Peyer's patch (tissue), 4 donors: Measurements from ENCODE around the gene PRRC2B.

Experiments used
- POLR2A ChIP-seq, 2 donors: fragments of 450-650 bp; IDR thresholded peaks; one replicate each; pipeline ENCODE4 v1.5.1; 2017; ENCODE audit warnings: antibody characterized with exemption in 2 of 2, mild to moderate bottlenecking in 2 of 2, moderate library complexity in 2 of 2
- TF ChIP-seq, protein P1 (sequence below), 6 experiments: fragments of 450-650 bp in 4 of 6; fragments of 200-600 bp in 2 of 6; sonication (generic) in 1 of 6; IDR thresholded peaks; one replicate each; pipeline ENCODE4 v1.5.1; 2017 to 2019; ENCODE audit warnings: antibody characterized with exemption in 6 of 6, mild to moderate bottlenecking in 3 of 6, moderate library complexity in 1 of 6

DNA sequence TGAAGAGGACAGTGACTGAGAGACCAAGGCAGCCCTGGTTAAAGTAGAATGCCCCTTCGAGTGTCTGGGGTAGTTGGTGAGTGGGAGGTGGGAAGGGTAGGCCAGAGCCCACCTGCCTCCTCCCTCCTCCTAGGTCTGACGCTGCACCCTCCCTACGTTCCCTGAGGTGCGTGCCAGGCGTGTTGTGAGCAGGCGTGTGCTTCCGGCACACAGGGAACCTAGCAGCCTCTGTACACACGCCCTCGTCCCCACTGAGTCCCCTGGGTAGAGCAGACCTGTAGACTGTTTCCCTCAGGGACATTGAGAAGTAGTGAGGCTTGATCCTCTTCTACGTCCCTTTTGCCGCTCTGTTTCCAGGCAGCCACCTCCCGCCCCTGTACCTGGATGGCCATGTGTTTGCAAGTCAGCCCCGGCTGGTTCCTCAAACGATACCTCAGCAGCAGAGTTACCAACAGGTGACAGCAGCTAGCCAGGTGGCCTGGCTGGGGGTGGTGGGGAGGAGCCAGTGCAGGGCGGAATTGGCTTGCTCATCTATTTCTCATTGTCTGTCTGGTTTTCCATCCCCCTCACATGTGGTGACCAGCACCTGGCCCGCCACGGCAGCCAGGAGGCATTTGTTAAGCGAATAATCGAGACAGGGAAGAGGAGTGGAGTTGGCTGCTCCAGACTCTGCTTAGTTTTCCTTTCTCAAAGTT, 92.0 kb downstream of the PRRC2B start:
- TF ChIP-seq, protein P1, sequence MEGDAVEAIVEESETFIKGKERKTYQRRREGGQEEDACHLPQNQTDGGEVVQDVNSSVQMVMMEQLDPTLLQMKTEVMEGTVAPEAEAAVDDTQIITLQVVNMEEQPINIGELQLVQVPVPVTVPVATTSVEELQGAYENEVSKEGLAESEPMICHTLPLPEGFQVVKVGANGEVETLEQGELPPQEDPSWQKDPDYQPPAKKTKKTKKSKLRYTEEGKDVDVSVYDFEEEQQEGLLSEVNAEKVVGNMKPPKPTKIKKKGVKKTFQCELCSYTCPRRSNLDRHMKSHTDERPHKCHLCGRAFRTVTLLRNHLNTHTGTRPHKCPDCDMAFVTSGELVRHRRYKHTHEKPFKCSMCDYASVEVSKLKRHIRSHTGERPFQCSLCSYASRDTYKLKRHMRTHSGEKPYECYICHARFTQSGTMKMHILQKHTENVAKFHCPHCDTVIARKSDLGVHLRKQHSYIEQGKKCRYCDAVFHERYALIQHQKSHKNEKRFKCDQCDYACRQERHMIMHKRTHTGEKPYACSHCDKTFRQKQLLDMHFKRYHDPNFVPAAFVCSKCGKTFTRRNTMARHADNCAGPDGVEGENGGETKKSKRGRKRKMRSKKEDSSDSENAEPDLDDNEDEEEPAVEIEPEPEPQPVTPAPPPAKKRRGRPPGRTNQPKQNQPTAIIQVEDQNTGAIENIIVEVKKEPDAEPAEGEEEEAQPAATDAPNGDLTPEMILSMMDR (IDR thresholded peaks at IDR 0.05): no peak
- no peak for TF ChIP-seq POLR2A (IDR thresholded peaks at IDR 0.05)
